Large intestine (tissue), 3 donors: ENCODE measurements around the gene FCHO1. TPM values are rescaled to one million over a fixed set of nuclear protein-coding genes. Genes with fewer than 3 reads are reported as not detected.
A peak's percentile ranks its signal among the peaks of the same experiment; 100 is the strongest.
"Not testable (repeated sequence)": the region's sequence is repeated elsewhere in the genome, so short reads cannot be mapped to it uniquely, and the experiment has no call there.

Experiments used
- DNase-seq, 2 donors: peaks; one replicate each; pipeline versions ENCODE4 v3.0.0 to v3.0.0-alpha.2; 2013
- H3K27ac ChIP-seq: one replicate; pipeline ENCODE4 v1.5.1; 2013; ENCODE audit warnings: low read length
- H3K27me3 ChIP-seq: 2 replicates; pipeline ENCODE4 v1.6.1; 2013; ENCODE audit warnings: low read length; ENCODE audit not compliant: control insufficient read depth, insufficient read depth
- H3K36me3 ChIP-seq: 2 replicates; pipeline ENCODE4 v1.6.1; 2013; ENCODE audit warnings: low read length; ENCODE audit not compliant: control insufficient read depth, insufficient read depth
- H3K4me1 ChIP-seq: one replicate; pipeline ENCODE4 v1.6.1; 2013; ENCODE audit warnings: low read length; ENCODE audit not compliant: control insufficient read depth, insufficient read depth
- H3K4me3 ChIP-seq: one replicate; pipeline ENCODE4 v1.5.1; 2013; ENCODE audit warnings: low read length
- H3K9me3 ChIP-seq: one replicate; pipeline ENCODE4 v1.6.1; 2013; ENCODE audit warnings: mild to moderate bottlenecking, low read depth, low read length, moderate library complexity; ENCODE audit not compliant: control insufficient read depth
- WGBS: methylation state at CpG from one replicate; pipeline ENCODE4 v1.1.5; 2013; ENCODE audit warnings: low lambda C conversion rate; ENCODE audit not compliant: insufficient coverage; 5-methylcytosine and 5-hydroxymethylcytosine counted together
- polyA plus RNA-seq: library from polyadenylated mRNA; unstranded; fragments of 120-200 nt; gene quantifications from one replicate; pipeline ENCODE4 v1.2.1, GENCODE V29; 2013

The FCHO1 gene
- polyA plus RNA-seq, 1 donor, result 2.5 TPM

DNA sequence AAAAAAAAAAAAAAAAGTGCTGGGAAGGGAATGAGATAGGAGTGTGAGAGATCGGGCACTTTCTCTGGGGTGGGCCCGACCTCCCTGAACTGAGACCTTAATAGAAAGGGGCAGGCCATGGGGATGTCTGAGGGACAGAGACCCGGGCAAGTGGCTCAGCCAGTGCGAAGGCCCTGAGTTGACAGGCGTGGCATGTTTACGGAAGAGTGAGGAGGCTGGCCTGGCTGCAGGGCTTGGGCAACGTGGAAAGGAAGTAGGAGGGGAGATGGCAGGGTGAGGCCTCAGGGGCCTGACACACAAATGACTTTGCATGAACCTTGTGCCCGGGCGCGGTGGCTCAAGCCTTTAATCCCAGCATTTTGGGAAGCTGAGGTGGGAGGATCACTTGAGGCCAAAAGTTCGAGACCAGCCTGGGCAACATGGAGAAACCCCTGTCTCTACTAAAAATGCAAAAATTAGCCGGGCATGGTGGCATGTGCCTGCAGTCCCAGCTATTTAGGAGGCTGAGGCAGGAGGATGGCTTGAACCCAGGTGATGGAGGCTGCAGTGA lies 13.9 kb downstream of the FCHO1 start:
- Histone ChIP-seq H3K4me3 (no peak overlapping the region), H3K27me3 (no peaks in the 10 kb centered on the region), H3K27ac (no peak overlapping the region), H3K36me3 (no peaks in the 10 kb centered on the region), H3K9me3 (no peaks in the 10 kb centered on the region), H3K4me1 (peaks cover 8% of the 10 kb centered on the region)
- no CpG with 5 or more reads among the region's 12 CpGs for WGBS
- DNase-seq, result peak; percentile 63 to 86

DNA sequence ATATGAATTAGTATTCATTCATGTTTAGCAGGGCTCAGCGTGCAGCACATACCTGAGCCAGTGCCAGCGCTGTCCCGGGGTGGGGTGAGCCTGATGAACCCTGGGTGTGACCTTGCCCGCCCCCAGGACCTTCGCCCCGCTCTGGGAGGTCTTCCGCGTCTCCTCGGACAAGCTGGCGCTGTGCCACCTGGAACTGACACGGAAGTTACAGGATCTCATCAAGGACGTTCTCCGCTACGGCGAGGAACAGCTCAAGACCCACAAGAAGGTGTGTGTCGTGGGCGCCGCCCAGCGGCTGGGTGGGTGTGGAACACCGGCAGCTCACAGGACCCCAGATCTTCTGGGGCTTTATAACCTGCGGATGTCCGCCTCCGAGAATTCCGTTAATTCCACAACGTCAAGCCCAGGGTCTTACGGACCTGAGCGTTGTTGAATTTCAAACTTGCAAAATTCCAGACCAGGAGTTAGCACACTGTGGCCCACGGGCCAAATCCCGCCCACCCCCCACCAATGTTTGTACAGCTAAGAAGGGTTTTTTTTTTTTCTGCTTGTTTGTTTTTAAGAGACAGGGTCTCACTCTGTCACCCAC lies 15.4 kb downstream of the FCHO1 start:
- WGBS, result no CpG with 5 or more reads among the region's 29 CpGs
- peaks cover 8% of the 10 kb centered on the region for H3K4me1 ChIP-seq
- no peak overlapping the region for H3K27ac ChIP-seq
- no peaks in the 10 kb centered on the region for H3K9me3 ChIP-seq
- no peaks in the 10 kb centered on the region for H3K36me3 ChIP-seq
- DNase-seq, result peak; percentile 90 to 93
- H3K27me3 ChIP-seq, result no peaks in the 10 kb centered on the region
- H3K4me3 ChIP-seq, result peak overlapping the region; percentile 21

DNA sequence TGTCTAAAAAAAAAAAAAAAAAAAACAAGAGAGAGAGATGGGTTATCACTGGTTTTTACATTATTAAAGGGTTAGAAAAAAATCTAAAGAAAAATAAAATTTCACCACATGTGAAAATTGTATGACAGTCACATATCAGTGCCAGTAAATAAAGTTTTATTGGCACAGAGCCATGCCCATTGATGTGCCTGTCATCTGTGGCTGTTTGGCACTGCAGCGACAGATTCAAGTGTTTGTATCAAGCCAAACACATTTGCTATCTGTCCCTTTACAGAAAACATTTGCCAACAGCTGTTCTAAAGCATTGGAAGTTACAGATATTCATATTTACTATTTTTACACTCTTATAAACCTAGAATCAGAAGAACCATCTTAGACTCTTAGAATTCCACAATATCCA lies 16.3 kb downstream of the FCHO1 start:
- Histone ChIP-seq H3K36me3 (no peaks in the 10 kb centered on the region), H3K4me3 (no peak overlapping the region), H3K4me1 (peaks cover 8% of the 10 kb centered on the region), H3K27me3 (no peaks in the 10 kb centered on the region), H3K27ac (no peak overlapping the region), H3K9me3 (no peaks in the 10 kb centered on the region)
- WGBS, result no CpG with 5 or more reads among the region's 1 CpG
- no peak for DNase-seq

DNA sequence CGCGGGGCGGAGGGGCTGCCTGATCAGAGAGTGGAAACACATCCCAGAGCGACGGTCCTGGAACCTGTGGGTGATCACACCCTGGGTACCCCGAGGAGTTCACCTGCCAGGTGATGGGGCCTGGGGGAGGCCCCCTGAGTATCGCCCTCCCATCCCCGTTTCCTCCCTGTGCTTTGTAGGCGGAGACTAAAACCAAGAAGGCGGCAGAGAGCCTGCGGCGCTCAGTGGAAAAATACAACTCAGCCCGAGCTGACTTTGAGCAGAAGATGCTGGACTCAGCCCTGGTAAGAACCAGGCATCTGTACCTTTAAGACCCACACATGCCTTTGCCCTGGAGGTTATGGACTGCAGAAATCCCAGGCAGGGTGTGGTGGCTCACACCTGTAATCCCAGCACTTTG lies 19.3 kb downstream of the FCHO1 start:
- no peaks in the 10 kb centered on the region for H3K27me3 ChIP-seq

DNA sequence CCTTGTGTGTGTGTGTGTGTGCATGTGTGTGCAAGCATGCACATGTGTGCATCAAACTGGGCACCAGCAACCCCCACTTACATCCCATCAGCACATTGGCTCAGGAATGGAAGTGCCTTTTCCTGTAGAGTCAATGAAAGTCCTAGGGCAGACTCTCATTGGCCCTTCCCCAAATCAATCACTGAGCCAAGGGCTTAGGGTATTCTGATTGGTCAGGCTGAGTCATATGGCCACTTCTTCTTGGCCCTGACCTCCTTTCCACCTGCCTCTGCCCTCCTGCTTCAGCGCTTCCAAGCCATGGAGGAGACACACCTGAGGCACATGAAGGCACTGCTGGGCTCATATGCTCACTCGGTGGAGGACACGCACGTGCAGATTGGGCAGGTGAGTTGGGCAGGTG lies 20.9 kb downstream of the FCHO1 start:
- DNase-seq, result no peak
- Histone ChIP-seq H3K9me3 (peaks cover 2% of the 10 kb centered on the region), H3K4me1 (no peaks in the 10 kb centered on the region), H3K27me3 (no peaks in the 10 kb centered on the region), H3K4me3 (no peak overlapping the region), H3K36me3 (no peaks in the 10 kb centered on the region), H3K27ac (no peak overlapping the region)
- WGBS, result no CpG with 5 or more reads among the region's 4 CpGs

More for the DNA sequence above, 19.3 kb downstream of the FCHO1 start:
- DNase-seq, result no peak
- no peaks in the 10 kb centered on the region for H3K36me3 ChIP-seq
- H3K27ac ChIP-seq, result no peak overlapping the region
- WGBS, result no CpG with 5 or more reads among the region's 13 CpGs
- no peaks in the 10 kb centered on the region for H3K9me3 ChIP-seq
- peaks cover 5% of the 10 kb centered on the region for H3K4me1 ChIP-seq
- H3K4me3 ChIP-seq, result no peak overlapping the region

DNA sequence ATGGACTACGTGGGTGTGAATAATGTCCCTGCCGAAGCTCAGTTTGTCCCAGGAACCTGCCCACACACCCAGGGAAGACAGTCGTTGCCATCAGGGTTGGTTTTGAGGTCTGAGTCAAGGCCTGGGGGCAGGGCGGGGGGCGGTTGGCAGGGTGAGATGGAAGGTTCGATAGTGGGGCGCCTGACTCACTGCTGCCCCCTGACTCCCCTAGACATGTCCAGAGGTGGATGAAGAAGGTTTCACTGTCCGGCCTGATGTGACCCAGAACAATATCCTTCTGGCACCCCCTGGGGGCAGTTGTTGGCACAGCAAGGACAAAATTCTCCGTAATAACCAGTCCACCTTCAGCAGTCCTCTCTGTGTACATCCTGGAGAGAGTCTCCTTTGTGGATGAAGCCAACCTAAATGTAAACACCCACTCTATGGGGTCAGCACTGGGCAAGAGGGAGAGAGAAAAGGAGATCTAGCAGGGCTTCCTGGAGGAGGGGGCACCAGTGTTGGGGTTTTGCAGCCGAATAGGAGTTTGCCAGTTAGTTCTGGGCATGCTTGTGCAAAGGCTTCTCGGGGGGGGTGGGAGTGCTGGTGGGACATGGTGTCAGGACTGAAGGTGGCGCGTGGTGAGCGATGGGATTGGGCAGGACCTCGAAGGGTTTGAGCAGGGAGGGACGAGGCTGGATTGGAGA lies 24.1 kb downstream of the FCHO1 start:
- no peaks in the 10 kb centered on the region for H3K27me3 ChIP-seq
- H3K27ac ChIP-seq, result no peak overlapping the region
- peaks cover 5% of the 10 kb centered on the region for H3K4me1 ChIP-seq
- DNase-seq, result no peak
- peaks cover 2% of the 10 kb centered on the region for H3K9me3 ChIP-seq
- no peak overlapping the region for H3K4me3 ChIP-seq
- WGBS, result no CpG with 5 or more reads among the region's 16 CpGs
- no peaks in the 10 kb centered on the region for H3K36me3 ChIP-seq

DNA sequence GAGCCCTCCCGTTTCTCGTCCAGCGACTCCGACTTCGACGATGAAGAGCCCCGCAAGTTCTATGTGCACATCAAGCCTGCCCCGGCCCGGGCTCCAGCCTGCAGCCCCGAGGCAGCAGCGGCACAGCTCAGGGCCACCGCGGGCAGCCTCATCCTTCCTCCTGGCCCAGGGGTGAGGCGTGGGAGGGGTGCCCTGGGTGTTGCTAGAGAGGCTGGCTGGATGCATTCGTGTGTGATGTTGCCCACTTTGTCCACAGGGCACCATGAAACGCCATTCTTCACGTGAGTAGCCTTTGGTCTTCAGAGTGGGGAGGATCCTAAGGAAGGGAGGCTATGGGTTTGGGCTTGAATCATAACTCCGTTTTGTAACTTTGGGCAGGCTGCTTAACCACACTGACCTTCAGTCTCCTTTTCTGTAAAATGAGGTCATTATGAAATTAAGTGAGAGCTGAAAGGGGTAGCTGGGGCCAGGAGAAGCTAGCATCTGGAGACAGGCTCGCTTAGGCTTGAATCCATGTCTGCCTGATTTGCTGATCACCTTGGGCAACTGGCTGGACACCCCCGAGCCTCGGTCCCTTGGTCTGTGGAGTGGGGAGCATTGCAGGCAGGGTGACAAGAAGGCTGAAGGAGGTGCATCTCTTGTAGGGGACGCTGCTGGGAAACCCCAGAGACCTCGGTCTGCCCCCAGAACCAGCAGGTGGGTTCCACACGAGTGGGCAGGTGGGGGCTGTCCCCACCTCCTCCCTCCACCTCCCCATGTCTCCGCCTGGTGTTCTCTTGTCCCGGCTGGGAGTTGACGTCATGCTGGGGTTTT lies 24.9 kb downstream of the FCHO1 start:
- Histone ChIP-seq H3K4me1 (peaks cover 5% of the 10 kb centered on the region), H3K4me3 (no peak overlapping the region), H3K9me3 (peaks cover 2% of the 10 kb centered on the region), H3K27ac (no peak overlapping the region), H3K27me3 (no peaks in the 10 kb centered on the region), H3K36me3 (no peaks in the 10 kb centered on the region)
- no peak for DNase-seq
- no CpG with 5 or more reads among the region's 27 CpGs for WGBS

DNA sequence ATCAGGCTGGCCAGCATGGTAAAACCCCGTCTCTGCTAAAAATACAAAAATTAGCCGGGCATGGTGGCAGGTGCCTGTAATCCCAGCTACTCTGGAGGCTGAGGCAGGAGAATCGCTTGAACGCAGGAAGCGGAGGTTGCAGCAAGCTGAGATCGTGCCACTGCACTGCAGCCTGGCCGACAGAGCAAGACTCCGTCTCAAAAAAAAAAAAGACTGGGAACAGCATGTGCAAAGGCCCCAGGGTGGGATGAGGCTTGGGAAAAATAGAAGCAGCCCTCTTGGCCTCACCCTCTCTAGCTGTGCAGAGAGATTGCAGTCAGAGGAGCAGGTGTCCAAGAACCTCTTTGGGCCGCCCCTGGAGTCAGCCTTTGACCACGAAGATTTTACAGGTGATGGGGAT lies 26.6 kb downstream of the FCHO1 start:
- not testable (repeated sequence) for H3K27ac ChIP-seq, H3K4me3 ChIP-seq, H3K9me3 ChIP-seq, H3K36me3 ChIP-seq, H3K27me3 ChIP-seq, H3K4me1 ChIP-seq, DNase-seq
- WGBS, result 98% methylated on average over 6 of the region's 10 CpGs

DNA sequence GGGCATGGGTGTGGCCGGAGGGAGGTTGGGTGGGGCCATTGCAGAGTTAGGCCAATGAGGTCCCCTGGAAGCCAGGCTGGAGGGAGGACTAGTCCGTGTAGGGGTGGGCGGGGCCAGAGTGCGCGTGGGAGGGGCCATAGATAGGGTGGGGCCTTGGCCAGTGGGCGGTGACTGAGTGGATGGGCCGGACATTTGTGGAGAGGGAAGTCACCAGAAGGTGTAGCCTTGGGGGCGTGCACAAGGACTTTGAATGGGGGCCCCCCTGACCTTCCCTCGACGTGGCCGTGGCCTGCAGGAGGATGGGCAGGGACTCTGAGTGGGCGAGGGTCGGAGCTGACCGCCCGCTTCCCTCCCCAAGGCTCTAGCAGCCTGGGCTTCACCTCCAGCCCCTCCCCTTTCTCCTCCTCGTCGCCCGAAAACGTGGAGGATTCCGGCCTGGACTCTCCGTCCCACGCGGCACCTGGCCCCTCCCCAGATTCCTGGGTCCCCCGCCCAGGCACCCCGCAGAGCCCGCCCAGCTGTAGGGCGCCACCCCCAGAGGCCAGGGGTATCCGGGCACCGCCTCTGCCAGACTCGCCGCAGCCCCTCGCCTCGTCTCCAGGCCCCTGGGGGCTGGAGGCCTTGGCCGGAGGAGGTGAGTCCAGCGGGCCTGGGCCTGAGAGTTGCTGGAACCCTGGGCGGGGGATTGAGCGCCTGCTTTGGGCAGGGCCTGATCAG lies 27.1 kb downstream of the FCHO1 start:
- no CpG with 5 or more reads among the region's 37 CpGs for WGBS
- peak overlapping the region; percentile 7 for H3K4me3 ChIP-seq
- no peak overlapping the region for H3K27ac ChIP-seq
- DNase-seq, result peak in 1 of 2 donors; percentile 57
- H3K4me1 ChIP-seq, result peaks cover 5% of the 10 kb centered on the region
- H3K9me3 ChIP-seq, result peaks cover 2% of the 10 kb centered on the region
- H3K27me3 ChIP-seq, result no peaks in the 10 kb centered on the region
- no peaks in the 10 kb centered on the region for H3K36me3 ChIP-seq
